Colonic mucosa (tissue), 4 donors: ENCODE measurements around the gene PSMB1. TPM values are rescaled to one million over a fixed set of nuclear protein-coding genes. Genes with fewer than 3 reads are reported as not detected.

Experiments used
- DNase-seq: peaks from one replicate; pipeline ENCODE4 v3.0.0-alpha.2; 2020
- H3K27ac ChIP-seq: fragments of 200-600 bp; one replicate; pipeline ENCODE4 v1.8.0; 2021
- H3K27me3 ChIP-seq: fragments of 200-600 bp; one replicate; pipeline ENCODE4 v1.8.0; 2021
- H3K36me3 ChIP-seq: fragments of 200-600 bp; one replicate; pipeline ENCODE4 v1.8.0; 2021
- H3K4me1 ChIP-seq: fragments of 200-600 bp; one replicate; pipeline ENCODE4 v1.8.0; 2021; ENCODE audit warnings: mild to moderate bottlenecking
- H3K4me3 ChIP-seq: fragments of 200-600 bp; one replicate; pipeline ENCODE4 v1.8.0; 2021
- H3K9ac ChIP-seq, 2 donors: one replicate each; pipeline ENCODE4 v1.7.0; 2013; ENCODE audit warnings: control low read depth in 2 of 2, low read depth in 2 of 2, low read length in 2 of 2
- H3K9me3 ChIP-seq: fragments of 200-600 bp; one replicate; pipeline ENCODE4 v1.8.0; 2021
- intact Hi-C: fragments of 100-400 bp; cut with DNase I; formaldehyde crosslinking; loops from one replicate; pipeline ENCODE4 v1.14.1; 2022
- total RNA-seq, 2 donors: library from RNA; stranded (reverse); fragmentation: NEBNext Ultra II Directional in 1 of 2; extraction: Animal tissue kit (Norgen Biotek cat#: 25700) in 1 of 2; gene quantifications; one replicate each; pipeline ENCODE4 v1.2.1, GENCODE V29; 2021
- TF ChIP-seq, protein P1 (sequence below): fragments of 200-600 bp; IDR thresholded peaks from one replicate; pipeline ENCODE4 v1.8.0; 2022; ENCODE audit warnings: antibody characterized with exemption, mild to moderate bottlenecking
- donor health status: healthy.
- donor health status: DM: no; HTN: no; CAD: no.
- donor health status: DM: no; HTN: no; CAD: no.

PSMB1 gene
- total RNA-seq, 2 donors from 2014 or later, result 140 to 172 TPM

DNA sequence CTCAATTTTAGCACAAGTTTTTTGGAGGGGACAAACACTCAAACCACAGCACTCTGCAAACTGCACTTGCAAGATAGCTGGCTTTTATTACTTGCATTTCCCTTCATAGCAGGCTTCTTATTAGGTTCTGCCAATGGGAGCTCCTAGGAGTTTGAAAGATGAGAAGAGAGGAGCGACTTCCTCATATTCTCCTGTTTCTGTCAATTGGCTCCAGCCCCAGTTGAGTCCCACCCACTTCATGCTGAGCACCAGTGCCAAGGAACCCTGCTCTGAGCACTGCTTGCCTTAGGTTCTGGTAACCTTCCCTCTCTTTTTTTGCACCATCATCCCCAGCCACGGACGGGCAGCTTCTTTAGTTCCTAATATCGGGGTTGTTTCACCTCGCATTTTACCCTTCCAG, 67.9 kb downstream of the PSMB1 start:
- no peaks in the 10 kb centered on the region for H3K9me3 ChIP-seq
- H3K4me3 ChIP-seq, result no peak overlapping the region
- H3K4me1 ChIP-seq, result no peaks in the 10 kb centered on the region
- intact Hi-C loops, result no loop called here
- TF ChIP-seq, protein P1, sequence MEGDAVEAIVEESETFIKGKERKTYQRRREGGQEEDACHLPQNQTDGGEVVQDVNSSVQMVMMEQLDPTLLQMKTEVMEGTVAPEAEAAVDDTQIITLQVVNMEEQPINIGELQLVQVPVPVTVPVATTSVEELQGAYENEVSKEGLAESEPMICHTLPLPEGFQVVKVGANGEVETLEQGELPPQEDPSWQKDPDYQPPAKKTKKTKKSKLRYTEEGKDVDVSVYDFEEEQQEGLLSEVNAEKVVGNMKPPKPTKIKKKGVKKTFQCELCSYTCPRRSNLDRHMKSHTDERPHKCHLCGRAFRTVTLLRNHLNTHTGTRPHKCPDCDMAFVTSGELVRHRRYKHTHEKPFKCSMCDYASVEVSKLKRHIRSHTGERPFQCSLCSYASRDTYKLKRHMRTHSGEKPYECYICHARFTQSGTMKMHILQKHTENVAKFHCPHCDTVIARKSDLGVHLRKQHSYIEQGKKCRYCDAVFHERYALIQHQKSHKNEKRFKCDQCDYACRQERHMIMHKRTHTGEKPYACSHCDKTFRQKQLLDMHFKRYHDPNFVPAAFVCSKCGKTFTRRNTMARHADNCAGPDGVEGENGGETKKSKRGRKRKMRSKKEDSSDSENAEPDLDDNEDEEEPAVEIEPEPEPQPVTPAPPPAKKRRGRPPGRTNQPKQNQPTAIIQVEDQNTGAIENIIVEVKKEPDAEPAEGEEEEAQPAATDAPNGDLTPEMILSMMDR, result no peak
- no peaks in the 10 kb centered on the region for H3K27me3 ChIP-seq
- no peak for DNase-seq
- H3K27ac ChIP-seq, result no peak overlapping the region
- H3K36me3 ChIP-seq, result no peaks in the 10 kb centered on the region
- H3K9ac ChIP-seq, result no peak overlapping the region

Other genes starting within 250 kb of the PSMB1 start
- 10 to 100 TPM; 25.1 to 28.5 TPM for gene FAM120B, start 246.5 kb downstream of the PSMB1 start, total RNA-seq
- gene TBP, start 1.1 kb upstream of the PSMB1 start, total RNA-seq, result 10 to 100 TPM; 11.7 to 13.4 TPM
- gene PDCD2, start 31.3 kb upstream of the PSMB1 start, total RNA-seq, result 10 to 100 TPM; 46.7 to 61.5 TPM